EH (cell line): ENCODE measurements around the gene TRAPPC2.
A peak's percentile ranks its signal among the peaks of the same experiment; 100 is the strongest.

ENCODE experiments used
- DNase-seq: peaks from one replicate; pipeline ENCODE4 v3.0.0-alpha.2; 2015; ENCODE audit warnings: low read depth

TRAPPC2 gene

GRCh38 chrX:13669246-13669737 is 65.1 kb downstream of the TRAPPC2 start:
- peak; percentile 95 for DNase-seq

GRCh38 chrX:13667919-13668318 is 66.5 kb downstream of the TRAPPC2 start:
- DNase-seq, result no peak

GRCh38 chrX:13666836-13667235 is 67.6 kb downstream of the TRAPPC2 start:
- no peak for DNase-seq

- peak; percentile 59 for DNase-seq
Observed at GRCh38 chrX:13664020-13664419, 70.4 kb downstream of the TRAPPC2 start.

GRCh38 chrX:13662355-13662791 is 72.0 kb downstream of the TRAPPC2 start:
- peak; percentile 83 for DNase-seq
